Measurements from ENCODE around the gene AKAP13. TPM values are rescaled to one million over a fixed set of nuclear protein-coding genes. Genes with fewer than 3 reads are reported as not detected.
A peak's percentile ranks its signal among the peaks of the same experiment; 100 is the strongest.

The AKAP13 gene
- polyA plus RNA-seq, 3 donors, result 47.9 to 99.7 (median 92.6) TPM

DNA sequence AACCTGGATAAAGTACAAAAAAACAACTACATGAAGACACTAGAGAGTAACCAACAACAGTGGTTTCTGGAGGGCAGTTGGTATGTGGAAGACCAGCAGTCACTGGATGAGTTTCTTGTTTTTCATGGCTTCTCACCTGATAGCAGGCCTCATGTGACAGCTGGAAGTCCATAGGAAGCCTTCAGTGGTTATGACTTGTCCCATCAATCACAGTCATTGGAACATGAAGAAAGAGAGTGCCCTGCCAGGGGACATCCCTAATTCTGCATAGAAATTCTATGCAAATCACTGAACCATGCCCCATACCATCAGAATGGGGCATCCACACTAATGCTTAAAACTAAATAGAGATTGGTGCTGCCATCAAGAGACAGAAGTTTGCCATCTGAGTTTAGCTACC lies 81.6 kb downstream of the AKAP13 start:
- Mint-ChIP-seq H3K9me3 (peaks cover 0 to 3% (median 0%) of the 10 kb centered on the region in 7 donors), H3K4me3 (no peak overlapping the region), H3K4me1 (peaks cover 12% of the 10 kb centered on the region), H3K27ac (peak overlapping the region in 1 of 7 donors; percentile 57), H3K27me3 (ENCODE audit: low read depth in 3 of 3) (no peaks in the 10 kb centered on the region), H3K36me3 (peaks cover 0 to 4% of the 10 kb centered on the region in 2 donors)
- no peak overlapping the region for H2AFZ ChIP-seq (ENCODE audit: insufficient read depth, low read depth, low read length, poor library complexity, severe bottlenecking)
- H3K9ac ChIP-seq (ENCODE audit: insufficient read depth, low read length, poor library complexity, severe bottlenecking), result no peak overlapping the region
- no peak overlapping the region for H3K4me2 ChIP-seq (replicated peaks; ENCODE audit: extremely low read depth, low read length, poor library complexity, severe bottlenecking)
- H3K4me1 ChIP-seq (ENCODE audit: control insufficient read depth in 1 of 2, insufficient read depth in 2 of 2, low read length in 2 of 2), result peaks cover 7% of the 10 kb centered on the region in 2 donors
- TF ChIP-seq, protein P1, sequence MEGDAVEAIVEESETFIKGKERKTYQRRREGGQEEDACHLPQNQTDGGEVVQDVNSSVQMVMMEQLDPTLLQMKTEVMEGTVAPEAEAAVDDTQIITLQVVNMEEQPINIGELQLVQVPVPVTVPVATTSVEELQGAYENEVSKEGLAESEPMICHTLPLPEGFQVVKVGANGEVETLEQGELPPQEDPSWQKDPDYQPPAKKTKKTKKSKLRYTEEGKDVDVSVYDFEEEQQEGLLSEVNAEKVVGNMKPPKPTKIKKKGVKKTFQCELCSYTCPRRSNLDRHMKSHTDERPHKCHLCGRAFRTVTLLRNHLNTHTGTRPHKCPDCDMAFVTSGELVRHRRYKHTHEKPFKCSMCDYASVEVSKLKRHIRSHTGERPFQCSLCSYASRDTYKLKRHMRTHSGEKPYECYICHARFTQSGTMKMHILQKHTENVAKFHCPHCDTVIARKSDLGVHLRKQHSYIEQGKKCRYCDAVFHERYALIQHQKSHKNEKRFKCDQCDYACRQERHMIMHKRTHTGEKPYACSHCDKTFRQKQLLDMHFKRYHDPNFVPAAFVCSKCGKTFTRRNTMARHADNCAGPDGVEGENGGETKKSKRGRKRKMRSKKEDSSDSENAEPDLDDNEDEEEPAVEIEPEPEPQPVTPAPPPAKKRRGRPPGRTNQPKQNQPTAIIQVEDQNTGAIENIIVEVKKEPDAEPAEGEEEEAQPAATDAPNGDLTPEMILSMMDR (IDR thresholded peaks at IDR 0.05), result no peak
- peaks cover 17% of the 10 kb centered on the region for H4K20me1 ChIP-seq (ENCODE audit: insufficient read depth, low read length)
- peaks cover 3% of the 10 kb centered on the region for H3K79me2 ChIP-seq (ENCODE audit: insufficient read depth, low read length)
- no peak overlapping the region for H3K4me3 ChIP-seq (replicated peaks in 1 of 3; ENCODE audit: low read depth in 2 of 3, low read length in 3 of 3)
- intact Hi-C loops (cut with micrococcal nuclease), result no loop called here
- no peaks in the 10 kb centered on the region for H3K27me3 ChIP-seq (ENCODE audit: control insufficient read depth in 2 of 2, insufficient read depth in 2 of 2, low read length in 2 of 2)
- H3K36me3 ChIP-seq (replicated peaks in 1 of 2; ENCODE audit: control insufficient read depth in 1 of 2, insufficient read depth in 2 of 2, low read length in 2 of 2), result no peaks in the 10 kb centered on the region
- H3K9me3 ChIP-seq (replicated peaks in 1 of 2; ENCODE audit: control insufficient read depth in 1 of 2, insufficient read depth in 1 of 2, low read length in 2 of 2), result no peaks in the 10 kb centered on the region
- H3K27ac ChIP-seq (ENCODE audit: low read depth in 1 of 2, low read length in 2 of 2), result no peak overlapping the region
- DNase-seq, result no peak

DNA sequence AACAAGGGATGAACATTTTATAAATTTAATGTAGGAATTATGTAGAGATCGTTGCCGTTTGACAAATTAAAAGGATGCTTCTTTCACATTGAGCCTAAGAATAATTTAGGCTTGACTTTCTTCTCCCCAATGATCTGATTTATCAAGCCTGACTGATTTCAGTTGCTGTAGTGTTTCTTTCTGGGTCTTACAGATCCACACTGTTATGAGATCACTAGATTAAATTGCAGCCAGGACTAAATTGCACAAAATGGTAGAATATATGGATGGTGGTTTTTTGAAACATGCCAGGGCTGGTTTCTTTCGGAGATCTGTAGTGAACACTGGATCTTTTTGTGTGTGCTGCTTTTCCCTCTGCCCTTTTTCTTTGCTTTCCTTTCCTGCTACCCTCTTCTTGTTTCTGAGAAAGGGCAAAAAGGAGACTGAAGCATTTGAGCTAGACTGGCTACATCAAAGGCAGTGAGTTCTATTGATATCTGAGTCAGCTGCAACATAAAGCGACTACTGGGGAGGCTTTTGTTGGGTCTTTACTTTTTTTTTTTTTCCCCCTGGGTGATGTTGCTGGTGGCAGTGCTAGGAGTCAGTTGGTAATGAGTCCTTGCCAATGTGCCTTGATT lies 83.0 kb downstream of the AKAP13 start:
- Histone ChIP-seq H3K4me2 (replicated peaks; ENCODE audit: extremely low read depth, low read length, poor library complexity, severe bottlenecking) (no peak overlapping the region), H4K20me1 (ENCODE audit: insufficient read depth, low read length) (peaks cover 17% of the 10 kb centered on the region), H3K27me3 (ENCODE audit: control insufficient read depth in 2 of 2, insufficient read depth in 2 of 2, low read length in 2 of 2) (no peaks in the 10 kb centered on the region), H3K79me2 (ENCODE audit: insufficient read depth, low read length) (peaks cover 3% of the 10 kb centered on the region), H3K36me3 (replicated peaks in 1 of 2; ENCODE audit: control insufficient read depth in 1 of 2, insufficient read depth in 2 of 2, low read length in 2 of 2) (no peaks in the 10 kb centered on the region), H2AFZ (ENCODE audit: insufficient read depth, low read depth, low read length, poor library complexity, severe bottlenecking) (no peak overlapping the region), H3K9me3 (replicated peaks in 1 of 2; ENCODE audit: control insufficient read depth in 1 of 2, insufficient read depth in 1 of 2, low read length in 2 of 2) (no peaks in the 10 kb centered on the region), H3K4me3 (replicated peaks in 1 of 3; ENCODE audit: low read depth in 2 of 3, low read length in 3 of 3) (no peak overlapping the region), H3K4me1 (ENCODE audit: control insufficient read depth in 1 of 2, insufficient read depth in 2 of 2, low read length in 2 of 2) (peaks cover 7% of the 10 kb centered on the region in 2 donors), H3K27ac (ENCODE audit: low read depth in 1 of 2, low read length in 2 of 2) (no peak overlapping the region), H3K9ac (ENCODE audit: insufficient read depth, low read length, poor library complexity, severe bottlenecking) (no peak overlapping the region)
- Mint-ChIP-seq H3K4me1 (peaks cover 12% of the 10 kb centered on the region), H3K9me3 (peaks cover 0 to 3% (median 0%) of the 10 kb centered on the region in 7 donors), H3K27me3 (ENCODE audit: low read depth in 3 of 3) (no peaks in the 10 kb centered on the region), H3K4me3 (no peak overlapping the region), H3K27ac (no peak overlapping the region), H3K36me3 (peaks cover 0 to 4% of the 10 kb centered on the region in 2 donors)
- no peak for DNase-seq
- 100% methylated on average over 1 of the region's 4 CpGs for WGBS (ENCODE audit: insufficient coverage)
- TF ChIP-seq, protein P1 (IDR thresholded peaks at IDR 0.05), result no peak
- intact Hi-C loops (cut with micrococcal nuclease), result no loop called here
